Esophagus squamous epithelium (tissue), 5 donors: ENCODE data around the gene ROS1. TPM values are rescaled to one million over a fixed set of nuclear protein-coding genes. Genes with fewer than 3 reads are reported as not detected.

Experiments
- DNase-seq: peaks from one replicate; lab custom pipeline; 2025; lab: John Stamatoyannopoulos, UW
- H3K27ac ChIP-seq, 4 donors: fragments of 200-600 bp; sonication (generic); one replicate each; pipeline ENCODE4 v1.5.1; 2016 to 2019; ENCODE audit warnings: mild to moderate bottlenecking in 1 of 4
- H3K27me3 ChIP-seq, 4 donors: fragments of 200-600 bp; sonication (generic); 1 replicate in 3 of 4; 2 replicates in 1 of 4; pipeline versions ENCODE4 v1.5.1 to v1.6.0; 2017 to 2021; ENCODE audit warnings: antibody characterized with exemption in 1 of 4
- H3K36me3 ChIP-seq, 3 donors: fragments of 200-600 bp; sonication (generic); one replicate each; pipeline ENCODE4 v1.5.1; 2016 to 2019
- H3K4me1 ChIP-seq, 3 donors: fragments of 200-600 bp; sonication (generic); one replicate each; pipeline ENCODE4 v1.5.1; 2017 to 2019
- H3K4me3 ChIP-seq, 4 donors: fragments of 200-600 bp; sonication (generic); 1 replicate in 3 of 4; 2 replicates in 1 of 4; pipeline ENCODE4 v1.5.1; 2016 to 2019; ENCODE audit warnings: mild to moderate bottlenecking in 2 of 4, moderate library complexity in 1 of 4
- H3K9me3 ChIP-seq, 3 donors: fragments of 200-600 bp; sonication (generic); one replicate each; pipeline ENCODE4 v1.5.1; 2016 to 2019
- POLR2A ChIP-seq, 4 donors: fragments of 450-650 bp; IDR thresholded peaks; one replicate each; pipeline ENCODE4 v1.6.1; 2017; ENCODE audit warnings: antibody characterized with exemption in 4 of 4, mild to moderate bottlenecking in 4 of 4, moderate library complexity in 3 of 4
- WGBS, 2 donors: methylation state at CpG; one replicate each; pipeline ENCODE4 v1.1.5; 2018; 5-methylcytosine and 5-hydroxymethylcytosine counted together
- intact Hi-C: fragments of 100-400 bp; cut with DNase I; formaldehyde crosslinking; loops from one replicate; pipeline ENCODE4 v1.15.0; 2022
- total RNA-seq, 4 donors: library from RNA; depleted of rRNA; stranded (reverse); fragments of >200 nt; gene quantifications; one replicate each; pipeline ENCODE4 v1.1.0, GENCODE V29; 2016
- TF ChIP-seq, protein P1 (sequence below), 6 experiments: fragments of 450-650 bp in 4 of 6; fragments of 200-600 bp in 2 of 6; sonication (generic) in 2 of 6; IDR thresholded peaks; one replicate each; pipeline ENCODE4 v1.5.1; 2016 to 2019; ENCODE audit warnings: antibody characterized with exemption in 6 of 6, mild to moderate bottlenecking in 4 of 6, moderate library complexity in 4 of 6
- donor health status: DM: yes; HTN: yes; CAD: no.

The ROS1 gene
- total RNA-seq, 4 donors from 2014 or later: not detected

DNA sequence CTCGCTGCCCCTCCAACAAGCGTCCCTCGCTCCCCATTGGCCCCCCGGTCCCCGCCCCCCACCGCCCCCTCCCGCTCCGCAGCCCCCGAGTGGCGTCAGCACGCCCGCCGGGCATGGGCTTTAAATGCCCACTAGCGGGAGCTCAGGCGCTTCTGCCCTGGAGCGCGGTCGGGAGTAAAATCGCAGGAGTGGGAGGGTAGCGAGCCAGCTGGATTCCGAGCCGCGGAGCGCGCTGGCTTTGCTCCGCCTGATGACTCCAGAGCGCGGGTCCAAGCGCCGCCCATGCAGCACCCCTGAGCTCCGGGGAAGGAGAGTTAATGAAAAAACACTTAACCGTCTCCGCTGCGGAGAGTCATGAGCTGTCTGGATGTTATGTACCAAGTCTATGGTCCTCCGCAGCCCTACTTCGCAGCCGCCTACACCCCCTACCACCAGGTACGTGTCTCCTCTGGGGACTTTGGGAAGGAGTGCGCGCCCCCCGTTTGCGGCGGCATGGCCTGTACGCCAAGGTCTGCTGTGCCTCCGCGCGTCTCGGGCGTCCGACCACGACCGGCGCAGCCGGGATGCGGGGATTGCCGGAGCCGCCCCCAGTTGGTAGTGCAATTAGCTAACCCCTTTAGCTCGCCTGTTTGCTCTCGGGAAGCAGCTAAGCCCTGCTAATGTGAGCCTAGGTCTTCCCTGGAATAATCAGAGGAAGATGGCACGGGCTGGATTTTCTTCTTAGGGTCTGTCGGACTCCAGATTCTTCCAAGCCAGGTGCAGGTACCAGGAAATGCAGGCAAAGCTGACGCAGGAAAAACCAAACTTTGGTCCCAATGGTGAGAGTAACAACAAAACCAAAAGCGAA lies 160.1 kb downstream of the ROS1 start, which contains the start of gene VGLL2:
Gene VGLL2, plus strand, starts transcription at position 149 of the 847 bp plus-strand sequence. Its CDS starts 206 bp downstream, at position 355.
- peak within 1 kb of the TSS; percentile 22 to 64 (median 44) for H3K4me3 ChIP-seq
- no peak for DNase-seq
- TF ChIP-seq, protein P1, sequence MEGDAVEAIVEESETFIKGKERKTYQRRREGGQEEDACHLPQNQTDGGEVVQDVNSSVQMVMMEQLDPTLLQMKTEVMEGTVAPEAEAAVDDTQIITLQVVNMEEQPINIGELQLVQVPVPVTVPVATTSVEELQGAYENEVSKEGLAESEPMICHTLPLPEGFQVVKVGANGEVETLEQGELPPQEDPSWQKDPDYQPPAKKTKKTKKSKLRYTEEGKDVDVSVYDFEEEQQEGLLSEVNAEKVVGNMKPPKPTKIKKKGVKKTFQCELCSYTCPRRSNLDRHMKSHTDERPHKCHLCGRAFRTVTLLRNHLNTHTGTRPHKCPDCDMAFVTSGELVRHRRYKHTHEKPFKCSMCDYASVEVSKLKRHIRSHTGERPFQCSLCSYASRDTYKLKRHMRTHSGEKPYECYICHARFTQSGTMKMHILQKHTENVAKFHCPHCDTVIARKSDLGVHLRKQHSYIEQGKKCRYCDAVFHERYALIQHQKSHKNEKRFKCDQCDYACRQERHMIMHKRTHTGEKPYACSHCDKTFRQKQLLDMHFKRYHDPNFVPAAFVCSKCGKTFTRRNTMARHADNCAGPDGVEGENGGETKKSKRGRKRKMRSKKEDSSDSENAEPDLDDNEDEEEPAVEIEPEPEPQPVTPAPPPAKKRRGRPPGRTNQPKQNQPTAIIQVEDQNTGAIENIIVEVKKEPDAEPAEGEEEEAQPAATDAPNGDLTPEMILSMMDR (IDR thresholded peaks at IDR 0.05): no peak
- no peak for TF ChIP-seq POLR2A (IDR thresholded peaks at IDR 0.05)
- 3 to 4% methylated on average over 4 to 12 of the region's 63 CpGs for WGBS, 2 donors
- no peaks in the 10 kb centered on the region for H3K9me3 ChIP-seq
- peaks cover 22 to 37% (median 22%) of the 10 kb centered on the region in 3 donors for H3K4me1 ChIP-seq
- intact Hi-C loops: no loop called here
- no peak within 1 kb of the TSS for H3K27ac ChIP-seq
- H3K36me3 ChIP-seq: no peaks in the 10 kb centered on the region
- H3K27me3 ChIP-seq: peaks cover 10 to 100% (median 49%) of the 10 kb centered on the region in 4 donors

DNA sequence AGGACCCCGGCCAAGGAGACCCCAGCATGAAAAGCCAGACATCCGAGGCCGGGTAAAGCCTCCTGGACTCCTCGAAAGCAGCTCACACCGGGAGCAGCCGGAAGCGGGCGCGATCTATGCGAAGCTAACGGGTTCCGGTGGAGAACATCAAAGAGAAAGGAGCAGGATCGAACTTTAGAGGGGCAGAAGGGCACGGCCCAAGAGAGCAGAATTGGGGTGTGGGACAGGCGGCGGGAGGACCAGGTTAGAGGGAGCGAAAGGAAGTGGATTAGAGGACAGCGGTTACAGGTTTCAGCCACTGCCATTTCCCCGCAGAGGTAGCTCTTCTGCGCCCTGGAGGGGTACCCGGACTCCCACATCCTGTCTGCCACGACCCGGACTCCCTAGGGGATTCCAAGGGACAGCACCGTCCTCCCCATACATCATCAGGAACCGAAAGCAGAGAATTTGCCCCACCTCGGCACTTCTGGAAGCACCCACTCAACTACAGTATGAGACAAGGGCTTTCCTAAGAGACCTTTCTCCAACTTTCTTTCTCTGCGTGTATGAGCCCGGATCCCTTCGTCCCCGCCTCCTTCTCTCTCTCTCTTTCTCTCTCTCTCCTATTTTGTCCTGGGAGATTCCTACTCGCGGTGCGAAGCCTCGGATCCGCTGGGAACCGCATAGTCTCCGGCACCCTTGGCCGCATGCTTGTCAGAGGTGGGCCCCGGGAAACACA lies 160.9 kb downstream of the ROS1 start:
- intact Hi-C loops: no loop called here
- peaks cover 14 to 29% (median 22%) of the 10 kb centered on the region in 3 donors for H3K4me1 ChIP-seq
- no peak overlapping the region for H3K27ac ChIP-seq
- H3K9me3 ChIP-seq: no peaks in the 10 kb centered on the region
- peak overlapping the region; percentile 22 to 64 (median 44) for H3K4me3 ChIP-seq
- WGBS, 2 donors: 1 to 2% methylated on average over 35 to 36 of the region's 39 CpGs
- DNase-seq: no peak
- H3K36me3 ChIP-seq: no peaks in the 10 kb centered on the region
- H3K27me3 ChIP-seq: peaks cover 3 to 100% (median 44%) of the 10 kb centered on the region in 4 donors
- TF ChIP-seq, protein P1 (IDR thresholded peaks at IDR 0.05): no peak
- no peak for TF ChIP-seq POLR2A (IDR thresholded peaks at IDR 0.05)

GRCh38 chr6:117264369-117264691 lies 161.4 kb downstream of the ROS1 start:
- intact Hi-C loops: no loop called here
- Histone ChIP-seq H3K36me3 (no peaks in the 10 kb centered on the region), H3K4me3 (peak overlapping the region; percentile 22 to 64 (median 44)), H3K27me3 (peaks cover 3 to 100% (median 41%) of the 10 kb centered on the region in 4 donors), H3K4me1 (peaks cover 13 to 27% (median 22%) of the 10 kb centered on the region in 3 donors), H3K27ac (no peak overlapping the region), H3K9me3 (no peaks in the 10 kb centered on the region)
- TF ChIP-seq POLR2A (IDR thresholded peaks at IDR 0.05): no peak
- TF ChIP-seq, protein P1 (IDR thresholded peaks at IDR 0.05): no peak
- DNase-seq: no peak
- WGBS, 2 donors: 7 to 8% methylated on average over 6 to 8 of the region's 8 CpGs

- no peaks in the 10 kb centered on the region for H3K36me3 ChIP-seq
- no peaks in the 10 kb centered on the region for H3K9me3 ChIP-seq
- DNase-seq: no peak
- peaks cover 3 to 97% (median 33%) of the 10 kb centered on the region in 4 donors for H3K27me3 ChIP-seq
- no peak overlapping the region for H3K27ac ChIP-seq
- TF ChIP-seq, protein P1 (IDR thresholded peaks at IDR 0.05): no peak
- no peak for TF ChIP-seq POLR2A (IDR thresholded peaks at IDR 0.05)
- no peak overlapping the region for H3K4me3 ChIP-seq
- H3K4me1 ChIP-seq: peaks cover 13 to 27% (median 22%) of the 10 kb centered on the region in 3 donors
- intact Hi-C loops: no loop called here
- WGBS, 2 donors: 19 to 33% methylated on average over 5 to 18 of the region's 27 CpGs
Measured at GRCh38 chr6:117263353-117263927, 162.3 kb downstream of the ROS1 start.
